Spleen (tissue), 7 donors: ENCODE measurements around the gene DPF3.

Experiments used
- POLR2A ChIP-seq, 3 donors: fragments of 450-650 bp; IDR thresholded peaks; one replicate each; pipeline ENCODE4 v1.5.1; 2017; ENCODE audit warnings: antibody characterized with exemption in 3 of 3, mild to moderate bottlenecking in 1 of 3
- TF ChIP-seq, protein P1 (sequence below), 11 experiments: fragments of 200-600 bp in 7 of 11; fragments of 450-650 bp in 4 of 11; sonication (generic) in 4 of 11; IDR thresholded peaks in 8 of 11; conservative IDR thresholded peaks in 3 of 11; 1 replicate in 7 of 11; 2 replicates in 4 of 11; pipeline versions ENCODE4 v1.4.0 to v1.8.0; 2016 to 2021; ENCODE audit warnings: antibody characterized with exemption in 11 of 11, inconsistent platforms in 4 of 11, mild to moderate bottlenecking in 1 of 11
- donor health status: DM: no; HTN: no; CAD: no; lungs with moderate emphysema.
- donor health status: DM: no; HTN: no; CAD: no.
- donor health status: DM: no; HTN: no; CAD: no.

GRCh38 chr14:72617391-72618031 lies 276.4 kb downstream of the DPF3 start:
- TF ChIP-seq, protein P1, sequence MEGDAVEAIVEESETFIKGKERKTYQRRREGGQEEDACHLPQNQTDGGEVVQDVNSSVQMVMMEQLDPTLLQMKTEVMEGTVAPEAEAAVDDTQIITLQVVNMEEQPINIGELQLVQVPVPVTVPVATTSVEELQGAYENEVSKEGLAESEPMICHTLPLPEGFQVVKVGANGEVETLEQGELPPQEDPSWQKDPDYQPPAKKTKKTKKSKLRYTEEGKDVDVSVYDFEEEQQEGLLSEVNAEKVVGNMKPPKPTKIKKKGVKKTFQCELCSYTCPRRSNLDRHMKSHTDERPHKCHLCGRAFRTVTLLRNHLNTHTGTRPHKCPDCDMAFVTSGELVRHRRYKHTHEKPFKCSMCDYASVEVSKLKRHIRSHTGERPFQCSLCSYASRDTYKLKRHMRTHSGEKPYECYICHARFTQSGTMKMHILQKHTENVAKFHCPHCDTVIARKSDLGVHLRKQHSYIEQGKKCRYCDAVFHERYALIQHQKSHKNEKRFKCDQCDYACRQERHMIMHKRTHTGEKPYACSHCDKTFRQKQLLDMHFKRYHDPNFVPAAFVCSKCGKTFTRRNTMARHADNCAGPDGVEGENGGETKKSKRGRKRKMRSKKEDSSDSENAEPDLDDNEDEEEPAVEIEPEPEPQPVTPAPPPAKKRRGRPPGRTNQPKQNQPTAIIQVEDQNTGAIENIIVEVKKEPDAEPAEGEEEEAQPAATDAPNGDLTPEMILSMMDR (IDR thresholded peaks at IDR 0.05 in 8 of 11, conservative IDR thresholded peaks at IDR 0.05 in 3 of 11): no peak
- no peak for TF ChIP-seq POLR2A (IDR thresholded peaks at IDR 0.05)
